Neural crest cell (in vitro differentiated cells): ENCODE measurements around the gene TTLL12. TPM values are rescaled to one million over a fixed set of nuclear protein-coding genes. Genes with fewer than 3 reads are reported as not detected.

Experiments used
- DNase-seq: peaks from one replicate; pipeline ENCODE4 v3.0.0; 2021; ENCODE audit warnings: low read depth, mixed read lengths, low spot score
- H3K27ac Mint-ChIP-seq: one replicate; pipeline ENCODE4 v1.8.0; 2021; ENCODE audit warnings: mild to moderate bottlenecking, mixed read lengths; ENCODE audit not compliant: unreplicated experiment
- H3K27me3 Mint-ChIP-seq: 2 replicates; pipeline ENCODE4 v1.8.0; 2021; ENCODE audit warnings: low read depth, mild to moderate bottlenecking, mixed read lengths
- H3K36me3 Mint-ChIP-seq: 2 replicates; pipeline ENCODE4 v1.8.0; 2021; ENCODE audit warnings: low read depth, mild to moderate bottlenecking, mixed read lengths
- H3K4me1 Mint-ChIP-seq: 2 replicates; pipeline ENCODE4 v1.8.0; 2021; ENCODE audit warnings: mixed read lengths
- H3K4me3 Mint-ChIP-seq: one replicate; pipeline ENCODE4 v1.8.0; 2021; ENCODE audit warnings: mild to moderate bottlenecking, mixed read lengths
- H3K9me3 Mint-ChIP-seq: 2 replicates; pipeline ENCODE4 v1.8.0; 2021; ENCODE audit warnings: mixed read lengths
- total RNA-seq: library from RNA; stranded (reverse); gene quantifications from 2 replicates; pipeline ENCODE4 v1.2.1, GENCODE V29; 2021
- TF ChIP-seq, protein P1 (sequence below): fragments of 200-600 bp; sonication (generic); conservative IDR thresholded peaks from 2 replicates; pipeline ENCODE4 v1.5.0; 2021; ENCODE audit warnings: antibody characterized with exemption, mild to moderate bottlenecking

Gene TTLL12
- total RNA-seq, 1 donor from 2014 or later = 72.4 TPM

DNA sequence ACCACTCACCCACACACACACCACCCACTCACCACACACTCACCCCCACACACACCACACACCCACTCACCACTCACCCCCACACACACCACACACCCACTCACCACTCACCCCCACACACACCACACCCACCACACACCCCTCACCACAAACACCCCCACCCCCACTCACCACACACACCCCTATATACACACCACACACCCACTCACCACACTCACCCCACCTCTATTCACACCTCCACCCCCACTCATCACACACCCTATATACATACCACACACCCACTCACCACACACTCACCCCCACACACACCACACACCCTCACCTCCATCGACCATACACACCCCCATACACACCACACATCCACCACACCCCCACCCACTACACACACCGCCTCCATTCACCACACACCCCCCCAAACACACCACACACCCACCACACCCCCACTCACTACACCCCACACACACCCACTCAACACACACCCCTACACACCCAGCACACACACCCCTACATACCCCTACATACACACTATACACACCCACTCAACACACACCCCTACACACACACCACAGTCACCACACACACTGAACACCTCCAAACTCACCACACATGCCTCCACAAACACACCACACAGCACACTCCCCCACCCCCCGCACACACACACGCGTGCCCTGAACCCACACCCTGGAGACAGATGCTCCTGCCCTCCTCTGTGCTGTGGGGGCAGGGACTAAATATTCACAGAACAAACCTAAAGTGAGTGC lies 19.0 kb upstream of the TTLL12 start:
- Mint-ChIP-seq H3K4me1 (no peaks in the 10 kb centered on the region), H3K27me3 (no peaks in the 10 kb centered on the region), H3K36me3 (no peaks in the 10 kb centered on the region), H3K27ac (no peak overlapping the region), H3K9me3 (no peaks in the 10 kb centered on the region), H3K4me3 (no peak overlapping the region)
- no peak for DNase-seq
- TF ChIP-seq, protein P1, sequence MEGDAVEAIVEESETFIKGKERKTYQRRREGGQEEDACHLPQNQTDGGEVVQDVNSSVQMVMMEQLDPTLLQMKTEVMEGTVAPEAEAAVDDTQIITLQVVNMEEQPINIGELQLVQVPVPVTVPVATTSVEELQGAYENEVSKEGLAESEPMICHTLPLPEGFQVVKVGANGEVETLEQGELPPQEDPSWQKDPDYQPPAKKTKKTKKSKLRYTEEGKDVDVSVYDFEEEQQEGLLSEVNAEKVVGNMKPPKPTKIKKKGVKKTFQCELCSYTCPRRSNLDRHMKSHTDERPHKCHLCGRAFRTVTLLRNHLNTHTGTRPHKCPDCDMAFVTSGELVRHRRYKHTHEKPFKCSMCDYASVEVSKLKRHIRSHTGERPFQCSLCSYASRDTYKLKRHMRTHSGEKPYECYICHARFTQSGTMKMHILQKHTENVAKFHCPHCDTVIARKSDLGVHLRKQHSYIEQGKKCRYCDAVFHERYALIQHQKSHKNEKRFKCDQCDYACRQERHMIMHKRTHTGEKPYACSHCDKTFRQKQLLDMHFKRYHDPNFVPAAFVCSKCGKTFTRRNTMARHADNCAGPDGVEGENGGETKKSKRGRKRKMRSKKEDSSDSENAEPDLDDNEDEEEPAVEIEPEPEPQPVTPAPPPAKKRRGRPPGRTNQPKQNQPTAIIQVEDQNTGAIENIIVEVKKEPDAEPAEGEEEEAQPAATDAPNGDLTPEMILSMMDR = no peak

DNA sequence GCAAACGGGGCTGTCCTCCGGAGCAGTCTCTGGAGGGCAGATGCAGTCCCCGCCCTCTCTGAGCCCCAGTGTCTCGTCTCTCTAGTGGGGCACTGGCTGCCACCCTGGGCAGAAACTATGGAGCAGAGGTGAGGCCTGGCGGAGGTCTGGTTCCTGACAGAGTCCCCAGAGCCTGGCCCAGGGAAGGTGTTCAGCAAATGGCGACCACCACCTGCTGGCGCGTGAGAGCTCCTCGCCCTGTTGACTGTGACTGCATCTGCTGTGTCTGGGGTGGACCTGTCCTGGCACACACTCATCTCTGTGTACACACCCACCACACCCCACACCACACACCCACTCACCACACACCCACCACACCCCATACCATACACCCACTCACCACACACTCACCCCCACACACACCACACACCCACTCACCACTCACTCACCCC lies 18.3 kb upstream of the TTLL12 start:
- no peak for DNase-seq
- Mint-ChIP-seq H3K27ac (no peak overlapping the region), H3K36me3 (no peaks in the 10 kb centered on the region), H3K9me3 (no peaks in the 10 kb centered on the region), H3K27me3 (no peaks in the 10 kb centered on the region), H3K4me3 (no peak overlapping the region), H3K4me1 (no peaks in the 10 kb centered on the region)
- TF ChIP-seq, protein P1 = no peak

DNA sequence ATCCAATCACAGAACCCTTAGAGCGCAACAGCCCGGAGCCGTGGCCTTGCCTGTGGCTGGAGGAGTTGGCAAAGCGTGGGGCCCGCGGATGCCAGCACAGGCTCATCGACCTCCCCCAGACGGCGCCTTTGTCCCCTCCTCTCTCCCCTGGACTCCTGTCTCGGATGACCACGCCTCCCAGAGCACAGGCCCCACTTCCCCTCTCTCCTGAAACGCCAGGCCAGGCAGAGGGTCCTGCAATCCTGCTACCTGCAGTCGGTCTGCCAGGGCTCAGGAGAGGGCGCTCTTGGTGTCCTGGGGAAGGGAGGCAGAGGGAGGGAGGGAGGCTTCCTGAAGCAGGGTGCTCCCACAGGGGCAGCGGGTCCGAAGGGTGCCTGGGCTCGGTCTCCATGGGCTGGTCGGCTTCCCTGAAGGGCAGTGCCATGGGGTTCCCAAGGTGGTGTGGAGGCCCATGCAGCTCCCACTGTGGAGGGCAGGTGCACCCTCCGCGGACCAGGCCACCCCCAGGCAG lies 16.6 kb upstream of the TTLL12 start:
- Mint-ChIP-seq H3K36me3 (no peaks in the 10 kb centered on the region), H3K9me3 (no peaks in the 10 kb centered on the region), H3K27ac (no peak overlapping the region), H3K27me3 (no peaks in the 10 kb centered on the region), H3K4me1 (no peaks in the 10 kb centered on the region), H3K4me3 (no peak overlapping the region)
- no peak for DNase-seq
- TF ChIP-seq, protein P1 = no peak

DNA sequence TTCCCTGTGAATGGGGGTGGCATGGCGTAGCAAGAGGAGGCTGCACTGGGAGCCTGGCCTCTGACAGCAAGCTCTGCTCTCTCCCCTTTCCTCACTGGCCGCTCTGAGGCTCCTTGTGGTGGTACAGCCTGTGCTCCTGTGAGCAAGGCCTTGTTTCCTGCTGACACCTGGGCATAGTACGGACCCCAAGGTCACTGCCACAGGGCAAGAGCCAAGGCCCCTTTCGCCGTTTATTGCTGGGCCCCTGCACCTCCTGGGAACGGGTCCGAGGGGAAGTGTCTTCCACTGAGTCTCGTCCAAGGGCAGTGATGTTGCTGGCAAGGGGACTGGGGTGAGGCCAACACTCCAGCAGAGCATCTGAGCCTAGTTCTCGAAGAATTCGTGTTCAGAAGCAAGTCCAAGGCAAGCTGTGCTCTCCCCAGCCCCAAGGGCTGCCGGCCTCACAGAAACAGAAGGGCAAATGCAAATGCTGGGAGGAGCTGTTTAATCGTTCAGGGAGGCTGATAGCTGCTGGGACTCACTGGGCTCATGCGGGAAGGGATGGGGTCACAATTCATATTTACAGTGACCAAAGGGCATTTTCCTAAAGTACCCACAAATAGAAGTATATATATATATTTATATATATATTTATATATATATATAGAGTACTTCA lies 15.9 kb upstream of the TTLL12 start:
- H3K9me3 Mint-ChIP-seq = no peaks in the 10 kb centered on the region
- no peak for DNase-seq
- TF ChIP-seq, protein P1 = no peak
- no peak overlapping the region for H3K27ac Mint-ChIP-seq
- H3K36me3 Mint-ChIP-seq = no peaks in the 10 kb centered on the region
- no peak overlapping the region for H3K4me3 Mint-ChIP-seq
- H3K27me3 Mint-ChIP-seq = no peaks in the 10 kb centered on the region
- H3K4me1 Mint-ChIP-seq = no peaks in the 10 kb centered on the region

DNA sequence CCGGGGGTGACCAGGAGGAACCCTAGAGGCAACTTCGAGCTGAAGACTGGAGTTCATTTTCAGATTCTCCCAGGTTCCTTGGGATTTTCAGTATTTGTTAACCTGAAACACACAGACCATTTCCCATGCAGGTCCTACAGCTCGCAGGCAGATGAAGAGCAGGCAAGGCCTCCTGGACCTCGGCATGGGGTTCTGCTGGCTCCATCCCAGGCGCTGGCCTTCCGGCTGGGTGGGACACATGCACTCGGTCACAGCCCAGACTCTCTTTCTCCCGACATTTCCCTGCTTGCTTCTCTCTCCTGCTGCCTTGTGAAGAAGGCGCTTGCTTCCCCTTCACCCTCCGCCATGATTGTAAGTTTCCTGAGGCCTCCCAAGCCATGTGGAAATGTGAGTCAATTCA lies 15.4 kb upstream of the TTLL12 start:
- H3K4me3 Mint-ChIP-seq = no peak overlapping the region

More for the DNA sequence above, 15.4 kb upstream of the TTLL12 start:
- Mint-ChIP-seq H3K4me1 (no peaks in the 10 kb centered on the region), H3K36me3 (no peaks in the 10 kb centered on the region), H3K9me3 (no peaks in the 10 kb centered on the region), H3K27me3 (no peaks in the 10 kb centered on the region), H3K27ac (peak overlapping the region; percentile 68)
- DNase-seq = no peak
- TF ChIP-seq, protein P1 = no peak
